Mesothelial cell of epicardium (in vitro differentiated cells): ENCODE data around the gene EGFLAM. TPM values are rescaled to one million over a fixed set of nuclear protein-coding genes. Genes with fewer than 3 reads are reported as not detected.
A peak's percentile ranks its signal among the peaks of the same experiment; 100 is the strongest.

Experiments used
- DNase-seq, 2 experiments: peaks; one replicate each; pipeline ENCODE4 v3.0.0; 2021; ENCODE audit warnings: low spot score in 2 of 2; ENCODE audit not compliant: unreplicated experiment in 2 of 2
- H3K27ac Mint-ChIP-seq: 2 replicates; pipeline ENCODE4 v1.8.0; 2021; ENCODE audit warnings: mixed read lengths
- H3K27me3 Mint-ChIP-seq: 2 replicates; pipeline ENCODE4 v1.8.0; 2021; ENCODE audit warnings: low read depth, mixed read lengths
- H3K36me3 Mint-ChIP-seq: 2 replicates; pipeline ENCODE4 v1.8.0; 2021; ENCODE audit warnings: mixed read lengths
- H3K4me1 Mint-ChIP-seq: 2 replicates; pipeline ENCODE4 v1.8.0; 2021; ENCODE audit warnings: mixed read lengths
- H3K4me3 Mint-ChIP-seq: 2 replicates; pipeline ENCODE4 v1.8.0; 2021; ENCODE audit warnings: mild to moderate bottlenecking, moderate library complexity, mixed read lengths
- H3K9me3 Mint-ChIP-seq: 2 replicates; pipeline ENCODE4 v1.8.0; 2021; ENCODE audit warnings: mixed read lengths
- CTCF ChIP-seq: fragments of 200-600 bp; sonication (generic); IDR thresholded peaks from one replicate; pipeline ENCODE4 v1.5.0; 2021; ENCODE audit warnings: antibody characterized with exemption; ENCODE audit not compliant: unreplicated experiment
- total RNA-seq: library from RNA; stranded (reverse); gene quantifications from 3 replicates; pipeline ENCODE4 v1.2.1, GENCODE V29; 2021

The EGFLAM gene
- total RNA-seq, 1 donor from 2014 or later, result 6.8 TPM

GRCh38 chr5:38420246-38420645 is 161.9 kb downstream of the EGFLAM start:
- H3K36me3 Mint-ChIP-seq, result no peaks in the 10 kb centered on the region
- H3K27ac Mint-ChIP-seq, result no peak overlapping the region
- TF ChIP-seq CTCF, result no peak
- peaks cover 8% of the 10 kb centered on the region for H3K27me3 Mint-ChIP-seq
- no peak for DNase-seq
- H3K4me3 Mint-ChIP-seq, result no peak overlapping the region
- H3K9me3 Mint-ChIP-seq, result no peaks in the 10 kb centered on the region
- H3K4me1 Mint-ChIP-seq, result no peaks in the 10 kb centered on the region

- H3K27ac Mint-ChIP-seq, result no peak overlapping the region
- peaks cover 8% of the 10 kb centered on the region for H3K27me3 Mint-ChIP-seq
- H3K36me3 Mint-ChIP-seq, result no peaks in the 10 kb centered on the region
Observed at GRCh38 chr5:38420691-38421390, 162.5 kb downstream of the EGFLAM start.

GRCh38 chr5:38422622-38423021 is 164.3 kb downstream of the EGFLAM start:
- H3K36me3 Mint-ChIP-seq, result no peaks in the 10 kb centered on the region
- DNase-seq, result no peak
- no peaks in the 10 kb centered on the region for H3K9me3 Mint-ChIP-seq
- H3K4me1 Mint-ChIP-seq, result no peaks in the 10 kb centered on the region
- no peak for TF ChIP-seq CTCF
- no peak overlapping the region for H3K27ac Mint-ChIP-seq
- peaks cover 8% of the 10 kb centered on the region for H3K27me3 Mint-ChIP-seq
- H3K4me3 Mint-ChIP-seq, result no peak overlapping the region

More at GRCh38 chr5:38420691-38421390, 162.5 kb downstream of the EGFLAM start:
- peak in 1 of 2 experiments; percentile 55 for DNase-seq
- TF ChIP-seq CTCF, result peak; percentile 73
- Mint-ChIP-seq H3K9me3 (no peaks in the 10 kb centered on the region), H3K4me3 (no peak overlapping the region), H3K4me1 (no peaks in the 10 kb centered on the region)

- DNase-seq, result no peak
- Mint-ChIP-seq H3K4me1 (no peaks in the 10 kb centered on the region), H3K27ac (no peak overlapping the region), H3K9me3 (no peaks in the 10 kb centered on the region), H3K36me3 (no peaks in the 10 kb centered on the region), H3K4me3 (no peak overlapping the region), H3K27me3 (peaks cover 6% of the 10 kb centered on the region)
- TF ChIP-seq CTCF, result no peak
Observed at GRCh38 chr5:38423276-38424147, 165.2 kb downstream of the EGFLAM start.

GRCh38 chr5:38424148-38425060 is 166.0 kb downstream of the EGFLAM start:
- H3K4me1 Mint-ChIP-seq, result no peaks in the 10 kb centered on the region
- no peak for TF ChIP-seq CTCF
- no peaks in the 10 kb centered on the region for H3K36me3 Mint-ChIP-seq
- H3K27ac Mint-ChIP-seq, result no peak overlapping the region
- no peaks in the 10 kb centered on the region for H3K9me3 Mint-ChIP-seq
- no peak overlapping the region for H3K4me3 Mint-ChIP-seq
- H3K27me3 Mint-ChIP-seq, result no peaks in the 10 kb centered on the region
- no peak for DNase-seq
